ENCODE measurements around the gene S100A7A.
A peak's percentile ranks its signal among the peaks of the same experiment; 100 is the strongest.

Gene S100A7A

GRCh38 chr1:153415850-153416570, at the start of gene S100A7A:
Gene S100A7A (plus strand): TSS chr1:153416520. CDS start chr1:153418083, 1,563 bp downstream.
- DNase-seq (ENCODE audit: low read depth): no peak

- no peak for DNase-seq (ENCODE audit: low read depth)
Measured at GRCh38 chr1:153367090-153367489, 49.2 kb upstream of the S100A7A start.

GRCh38 chr1:153368495-153368894, 47.8 kb upstream of the S100A7A start:
- no peak for DNase-seq (ENCODE audit: low read depth)

- DNase-seq (ENCODE audit: low read depth): no peak
Measured at GRCh38 chr1:153370146-153370545, 46.2 kb upstream of the S100A7A start.

GRCh38 chr1:153371231-153371630, 45.1 kb upstream of the S100A7A start:
- DNase-seq (ENCODE audit: low read depth): no peak

GRCh38 chr1:153372571-153372970, 43.7 kb upstream of the S100A7A start:
- DNase-seq (ENCODE audit: low read depth): no peak

GRCh38 chr1:153374071-153374470, 42.2 kb upstream of the S100A7A start:
- DNase-seq (ENCODE audit: low read depth): no peak

GRCh38 chr1:153375511-153375910, 40.8 kb upstream of the S100A7A start, which contains the start of gene S100A12:
Gene S100A12 (minus strand): TSS chr1:153375621. CDS start chr1:153374592, 1,029 bp downstream.
- DNase-seq (ENCODE audit: low read depth): peak; percentile 70

- no peak for DNase-seq (ENCODE audit: low read depth)
Measured at GRCh38 chr1:153379591-153379990, 36.7 kb upstream of the S100A7A start.

GRCh38 chr1:153380711-153381110, 35.6 kb upstream of the S100A7A start:
- no peak for DNase-seq (ENCODE audit: low read depth)

GRCh38 chr1:153384958-153385580, 31.3 kb upstream of the S100A7A start:
- no peak for DNase-seq (ENCODE audit: low read depth)

- no peak for DNase-seq (ENCODE audit: low read depth)
Measured at GRCh38 chr1:153386500-153386901, 29.8 kb upstream of the S100A7A start.

GRCh38 chr1:153387001-153387400, 29.3 kb upstream of the S100A7A start:
- no peak for DNase-seq (ENCODE audit: low read depth)

GRCh38 chr1:153387785-153388184, 28.5 kb upstream of the S100A7A start:
- no peak for DNase-seq (ENCODE audit: low read depth)

GRCh38 chr1:153389401-153389800, 26.9 kb upstream of the S100A7A start:
- DNase-seq (ENCODE audit: low read depth): no peak

GRCh38 chr1:153389973-153390879, 26.1 kb upstream of the S100A7A start:
- DNase-seq (ENCODE audit: low read depth): no peak

GRCh38 chr1:153390938-153391710, 25.2 kb upstream of the S100A7A start, which contains the start of gene S100A8:
Gene S100A8 (minus strand): TSS chr1:153391073. CDS start chr1:153390535, 538 bp downstream.
- DNase-seq (ENCODE audit: low read depth): peak; percentile 1

- no peak for DNase-seq (ENCODE audit: low read depth)
Measured at GRCh38 chr1:153392258-153392657, 24.1 kb upstream of the S100A7A start.

GRCh38 chr1:153392822-153393221, 23.5 kb upstream of the S100A7A start:
- DNase-seq (ENCODE audit: low read depth): no peak

- no peak for DNase-seq (ENCODE audit: low read depth)
Measured at GRCh38 chr1:153393926-153394325, 22.4 kb upstream of the S100A7A start.

- no peak for DNase-seq (ENCODE audit: low read depth)
Measured at GRCh38 chr1:153394391-153394790, 21.9 kb upstream of the S100A7A start.

Measured in EH (cell line).